ENCODE measurements around the gene HHIPL1. TPM values are rescaled to one million over a fixed set of nuclear protein-coding genes. Genes with fewer than 3 reads are reported as not detected.

Gene HHIPL1
- polyA plus RNA-seq, 2 of the 4 experiments (the other 2 are of a cell fraction): 0.19 to 0.23 TPM

- H3K9me3 ChIP-seq: no peaks in the 10 kb centered on the region
- 56% methylated on average over 14 of the region's 14 CpGs for WGBS (ENCODE audit: missing lambda C conversion rate)
- no peak overlapping the region for H3K4me2 ChIP-seq
- H3K27ac ChIP-seq: no peak overlapping the region
- no peak for FAIRE-seq
- H3K4me3 ChIP-seq: no peak overlapping the region
- no peak for TF ChIP-seq EHMT2 (IDR thresholded peaks at IDR 0.05; ENCODE audit: low read depth)
- no peak for TF ChIP-seq ELK1 (IDR thresholded peaks at IDR 0.05; ENCODE audit: low read depth, low read length)
- no peak for TF ChIP-seq CHD4 (IDR thresholded peaks at IDR 0.05; ENCODE audit: borderline replicate concordance)
- TF ChIP-seq HEYL (CRISPR knock-in tag; IDR thresholded peaks at IDR 0.05): no peak
- TF ChIP-seq RFX5 (IDR thresholded peaks at IDR 0.05): no peak
- TF ChIP-seq RARB (CRISPR knock-in tag; IDR thresholded peaks at IDR 0.05): no peak
- no peak for TF ChIP-seq CHD2 (IDR thresholded peaks at IDR 0.05; ENCODE audit: low read length, partially characterized antibody)
- no peak for TF ChIP-seq SMC3 (IDR thresholded peaks at IDR 0.05)
- ChIA-PET POLR2A (no interaction called here), CTCF (interaction anchor here (0.9 to 3.6 kb wide), 2 partner anchors 30 to 167 kb away, joined by 3 to 15 read pairs; no protein-coding TSS in a partner anchor)
- H3K4me1 ChIP-seq: no peaks in the 10 kb centered on the region
- no peak for ATAC-seq
- no peak for DNase-seq (ENCODE audit: low read depth in 1 of 2, low spot score in 1 of 2)
Observed at GRCh38 chr14:99718031-99718810, 73.3 kb downstream of the HHIPL1 start.

DNA sequence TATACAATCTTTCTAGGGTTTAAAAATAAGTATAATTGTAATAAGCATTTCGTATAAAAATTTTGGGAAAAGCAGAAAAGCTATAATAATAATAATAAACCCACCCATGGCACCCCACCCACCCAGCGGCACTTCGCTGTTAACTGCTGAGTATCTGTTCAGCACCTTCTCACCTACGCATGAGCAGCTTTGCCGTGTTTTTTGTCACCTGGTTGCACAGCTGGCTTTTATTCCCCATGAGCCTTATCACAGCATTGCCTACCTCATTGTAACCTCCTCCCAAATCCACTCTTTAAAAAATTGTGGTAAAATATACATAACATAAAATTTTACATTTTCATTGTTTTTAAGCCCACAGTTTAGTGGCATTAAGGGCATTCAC lies 73.9 kb downstream of the HHIPL1 start:
- DNase-seq (ENCODE audit: low read depth in 1 of 2, low spot score in 1 of 2) (no peak), FAIRE-seq (no peak), ATAC-seq (no peak)
- POLR2A ChIA-PET: no interaction called here
- Histone ChIP-seq H3K9me3 (no peaks in the 10 kb centered on the region), H3K4me2 (no peak overlapping the region), H3K4me3 (no peak overlapping the region), H3K27ac (no peak overlapping the region), H3K4me1 (no peaks in the 10 kb centered on the region)
- TF ChIP-seq SREBF2 (IDR thresholded peaks at IDR 0.05) (no peak), MAFK (IDR thresholded peaks at IDR 0.05; ENCODE audit: partially characterized antibody) (no peak), JUN (IDR thresholded peaks at IDR 0.05) (no peak), HMGXB4 (CRISPR knock-in tag; IDR thresholded peaks at IDR 0.05; ENCODE audit: borderline replicate concordance) (no peak), BHLHE40 (IDR thresholded peaks at IDR 0.05; ENCODE audit: low read depth, low read length) (no peak), HOXB13 (CRISPR knock-in tag; IDR thresholded peaks at IDR 0.05; ENCODE audit: low read depth) (no peak), PHF8 (IDR thresholded peaks at IDR 0.05; ENCODE audit: borderline replicate concordance, low read depth) (no peak), TP53 (CRISPR knock-in tag; IDR thresholded peaks at IDR 0.05) (no peak), ESRRA (IDR thresholded peaks at IDR 0.05; ENCODE audit: borderline replicate concordance, low read length) (no peak), ZC3H11A (IDR thresholded peaks at IDR 0.05) (no peak), CBX8 (IDR thresholded peaks at IDR 0.05) (no peak)
- TF ChIP-seq, protein P1, sequence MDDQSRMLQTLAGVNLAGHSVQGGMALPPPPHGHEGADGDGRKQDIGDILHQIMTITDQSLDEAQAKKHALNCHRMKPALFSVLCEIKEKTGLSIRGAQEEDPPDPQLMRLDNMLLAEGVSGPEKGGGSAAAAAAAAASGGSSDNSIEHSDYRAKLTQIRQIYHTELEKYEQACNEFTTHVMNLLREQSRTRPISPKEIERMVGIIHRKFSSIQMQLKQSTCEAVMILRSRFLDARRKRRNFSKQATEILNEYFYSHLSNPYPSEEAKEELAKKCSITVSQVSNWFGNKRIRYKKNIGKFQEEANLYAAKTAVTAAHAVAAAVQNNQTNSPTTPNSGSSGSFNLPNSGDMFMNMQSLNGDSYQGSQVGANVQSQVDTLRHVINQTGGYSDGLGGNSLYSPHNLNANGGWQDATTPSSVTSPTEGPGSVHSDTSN (IDR thresholded peaks at IDR 0.05): no peak
- WGBS (ENCODE audit: missing lambda C conversion rate): 87% methylated on average over 5 of the region's 5 CpGs
- CTCF ChIA-PET: interaction anchor here (0.9 to 3.6 kb wide), 2 partner anchors 31 to 167 kb away, joined by 3 to 15 read pairs; no protein-coding TSS in a partner anchor
